ENCODE measurements around the gene RWDD4. TPM values are rescaled to one million over a fixed set of nuclear protein-coding genes. Genes with fewer than 3 reads are reported as not detected.
"Not testable (repeated sequence)": the region's sequence is repeated elsewhere in the genome, so short reads cannot be mapped to it uniquely, and the experiment has no call there.

RWDD4 gene
- total RNA-seq, 1 experiment from 2014 or later = 46.1 TPM

GRCh38 chr4:183636503-183636902, 22.5 kb downstream of the RWDD4 start:
- DNase-seq (ENCODE audit: extremely low read depth, low read depth) = peak; percentile 77

- no peak for DNase-seq (ENCODE audit: extremely low read depth, low read depth)
Measured at GRCh38 chr4:183635741-183636140, 23.2 kb downstream of the RWDD4 start.

- no peak for DNase-seq (ENCODE audit: extremely low read depth, low read depth)
Measured at GRCh38 chr4:183635321-183635720, 23.7 kb downstream of the RWDD4 start.

GRCh38 chr4:183633476-183634400, 25.2 kb downstream of the RWDD4 start:
- DNase-seq (ENCODE audit: extremely low read depth, low read depth) = no peak

GRCh38 chr4:183632689-183633088, 26.3 kb downstream of the RWDD4 start:
- DNase-seq (ENCODE audit: extremely low read depth, low read depth) = no peak

- no peak for DNase-seq (ENCODE audit: extremely low read depth, low read depth)
Measured at GRCh38 chr4:183631577-183632198, 27.3 kb downstream of the RWDD4 start.

GRCh38 chr4:183627979-183628588, 30.9 kb downstream of the RWDD4 start:
- no peak for DNase-seq (ENCODE audit: extremely low read depth, low read depth)

GRCh38 chr4:183627286-183627685, 31.7 kb downstream of the RWDD4 start:
- not testable (repeated sequence) for DNase-seq (ENCODE audit: extremely low read depth, low read depth)

GRCh38 chr4:183626168-183626567, 32.8 kb downstream of the RWDD4 start:
- DNase-seq (ENCODE audit: extremely low read depth, low read depth) = no peak

- no peak for DNase-seq (ENCODE audit: extremely low read depth, low read depth)
Measured at GRCh38 chr4:183624548-183624947, 34.4 kb downstream of the RWDD4 start.

- no peak for DNase-seq (ENCODE audit: extremely low read depth, low read depth)
Measured at GRCh38 chr4:183621875-183622274, 37.1 kb downstream of the RWDD4 start.

GRCh38 chr4:183620421-183620820, 38.6 kb downstream of the RWDD4 start:
- DNase-seq (ENCODE audit: extremely low read depth, low read depth) = no peak

GRCh38 chr4:183618681-183619080, 40.3 kb downstream of the RWDD4 start:
- no peak for DNase-seq (ENCODE audit: extremely low read depth, low read depth)

GRCh38 chr4:183617075-183617474, 41.9 kb downstream of the RWDD4 start:
- no peak for DNase-seq (ENCODE audit: extremely low read depth, low read depth)

- no peak for DNase-seq (ENCODE audit: extremely low read depth, low read depth)
Measured at GRCh38 chr4:183612329-183613250, 46.4 kb downstream of the RWDD4 start.

GRCh38 chr4:183611210-183611830, 47.7 kb downstream of the RWDD4 start:
- DNase-seq (ENCODE audit: extremely low read depth, low read depth) = no peak

- DNase-seq (ENCODE audit: extremely low read depth, low read depth) = no peak
Measured at GRCh38 chr4:183610613-183611012, 48.4 kb downstream of the RWDD4 start.

GRCh38 chr4:183610033-183610432, 49.0 kb downstream of the RWDD4 start:
- no peak for DNase-seq (ENCODE audit: extremely low read depth, low read depth)

GRCh38 chr4:183609151-183609550, 49.8 kb downstream of the RWDD4 start:
- DNase-seq (ENCODE audit: extremely low read depth, low read depth) = no peak

GRCh38 chr4:183607894-183608293, 51.1 kb downstream of the RWDD4 start:
- no peak for DNase-seq (ENCODE audit: extremely low read depth, low read depth)

Data from NCI-H460 (cell line).